SU-DHL-6 (cell line): ENCODE measurements around the gene ACTMAP.

ENCODE experiments used
- EZH2phosphoT487 ChIP-seq: fragments of 200-600 bp; sonication (generic), shearing (Covaris generic); conservative IDR thresholded peaks from 2 replicates; pipeline ENCODE4 v1.6.1; 2018; ENCODE audit warnings: mild to moderate bottlenecking, antibody characterized with exemption, low read length, moderate library complexity, mixed read lengths
- TF ChIP-seq, protein P1 (sequence below): fragments of 200-600 bp; sonication (generic); IDR thresholded peaks from one replicate; pipeline ENCODE4 v1.5.1; 2017; ENCODE audit warnings: antibody characterized with exemption, mild to moderate bottlenecking, low read length, moderate library complexity; ENCODE audit not compliant: insufficient read depth, poor library complexity, severe bottlenecking

DNA sequence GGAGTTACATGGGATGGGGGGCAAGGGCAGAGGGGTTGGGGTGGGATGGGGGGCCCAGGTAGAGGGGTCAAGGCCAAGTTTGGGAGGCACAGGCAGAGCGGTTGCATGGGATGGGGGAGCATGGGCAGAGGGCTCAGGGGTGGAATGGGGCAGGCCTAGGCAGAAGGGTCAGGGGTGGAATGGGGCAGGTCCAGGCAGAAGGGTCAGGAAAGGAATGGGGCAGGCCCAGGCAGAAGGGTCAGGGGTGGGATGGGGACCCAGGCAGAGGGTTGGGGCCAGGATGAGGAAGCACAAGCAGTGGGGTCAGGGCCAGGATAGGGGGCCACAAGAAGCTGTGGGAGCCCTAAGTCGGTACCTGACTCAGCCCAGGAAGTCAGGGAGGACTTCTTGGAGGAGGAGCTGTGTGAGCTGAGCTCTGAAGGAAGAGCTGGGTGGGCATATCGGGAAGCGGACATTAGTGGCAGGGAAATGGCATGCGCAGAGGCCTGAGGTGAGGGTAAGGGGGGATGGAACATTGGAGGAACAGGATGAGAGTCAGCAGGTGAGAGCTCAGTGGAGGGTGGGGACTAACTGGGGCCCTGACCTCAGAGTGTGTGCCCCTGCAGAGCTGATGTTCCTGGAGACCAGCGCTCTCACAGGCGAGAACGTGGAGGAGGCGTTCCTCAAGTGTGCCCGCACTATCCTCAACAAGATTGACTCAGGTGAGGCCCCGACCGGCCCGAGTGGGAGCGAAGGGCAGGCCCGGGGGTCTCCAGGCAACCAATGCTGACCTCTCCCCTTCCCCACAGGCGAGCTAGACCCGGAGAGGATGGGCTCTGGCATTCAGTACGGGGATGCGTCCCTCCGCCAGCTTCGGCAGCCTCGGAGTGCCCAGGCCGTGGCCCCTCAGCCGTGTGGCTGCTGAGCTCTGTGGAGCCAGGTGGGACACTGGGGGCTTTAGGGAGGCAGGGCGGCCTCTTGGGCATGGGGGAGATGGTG lies 36.1 kb upstream of the ACTMAP start:
- TF ChIP-seq, protein P1, sequence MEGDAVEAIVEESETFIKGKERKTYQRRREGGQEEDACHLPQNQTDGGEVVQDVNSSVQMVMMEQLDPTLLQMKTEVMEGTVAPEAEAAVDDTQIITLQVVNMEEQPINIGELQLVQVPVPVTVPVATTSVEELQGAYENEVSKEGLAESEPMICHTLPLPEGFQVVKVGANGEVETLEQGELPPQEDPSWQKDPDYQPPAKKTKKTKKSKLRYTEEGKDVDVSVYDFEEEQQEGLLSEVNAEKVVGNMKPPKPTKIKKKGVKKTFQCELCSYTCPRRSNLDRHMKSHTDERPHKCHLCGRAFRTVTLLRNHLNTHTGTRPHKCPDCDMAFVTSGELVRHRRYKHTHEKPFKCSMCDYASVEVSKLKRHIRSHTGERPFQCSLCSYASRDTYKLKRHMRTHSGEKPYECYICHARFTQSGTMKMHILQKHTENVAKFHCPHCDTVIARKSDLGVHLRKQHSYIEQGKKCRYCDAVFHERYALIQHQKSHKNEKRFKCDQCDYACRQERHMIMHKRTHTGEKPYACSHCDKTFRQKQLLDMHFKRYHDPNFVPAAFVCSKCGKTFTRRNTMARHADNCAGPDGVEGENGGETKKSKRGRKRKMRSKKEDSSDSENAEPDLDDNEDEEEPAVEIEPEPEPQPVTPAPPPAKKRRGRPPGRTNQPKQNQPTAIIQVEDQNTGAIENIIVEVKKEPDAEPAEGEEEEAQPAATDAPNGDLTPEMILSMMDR, result no peak
- no peak for TF ChIP-seq EZH2phosphoT487
